GM23338 (cell line): ENCODE results near the gene TAF12. TPM values are rescaled to one million over a fixed set of nuclear protein-coding genes. Genes with fewer than 3 reads are reported as not detected.

Experiments
- CREB1 ChIP-seq: fragments of 250-450 bp; sonication (Bioruptor Pico); IDR thresholded peaks from 2 replicates; pipeline ENCODE4 v1.5.0; 2020; ENCODE audit warnings: low read depth, mild to moderate bottlenecking, moderate library complexity
- EZH2phosphoT487 ChIP-seq: fragments of 200-600 bp; sonication (generic); IDR thresholded peaks from one replicate; pipeline ENCODE4 v1.8.1; 2018; ENCODE audit warnings: antibody characterized with exemption; ENCODE audit not compliant: unreplicated experiment
- JUNB ChIP-seq: IDR thresholded peaks from one replicate; pipeline ENCODE4 v1.6.1; 2016; ENCODE audit warnings: antibody characterized with exemption; ENCODE audit not compliant: unreplicated experiment
- NANOG ChIP-seq: IDR thresholded peaks from 2 replicates; pipeline ENCODE4 v1.6.1; 2016; ENCODE audit warnings: antibody characterized with exemption, borderline replicate concordance
- STAT1 ChIP-seq: IDR thresholded peaks from one replicate; pipeline ENCODE4 v1.6.1; 2016; ENCODE audit warnings: antibody characterized with exemption; ENCODE audit not compliant: unreplicated experiment
- ZNF331 ChIP-seq: fragments of 250-450 bp; sonication (Bioruptor Pico); IDR thresholded peaks from 2 replicates; pipeline ENCODE4 v1.5.0; 2020; ENCODE audit warnings: low read depth, mild to moderate bottlenecking, moderate library complexity
- polyA plus RNA-seq: library from polyadenylated mRNA; unstranded; fragments of >200 nt; fragmentation: Nextera tagmentation; extraction: Ambion mirVana; gene quantifications from 2 replicates; pipeline ENCODE4 v1.2.1, GENCODE V29; 2016
- total RNA-seq: library from RNA; depleted of rRNA; stranded (reverse); fragments of >200 nt; shearing (Covaris generic); gene quantifications from 2 replicates; pipeline ENCODE4 v1.2.3, GENCODE V29; 2014
- TF ChIP-seq, protein P1 (sequence below): fragments of 250-450 bp; sonication (Bioruptor Pico); IDR thresholded peaks from 2 replicates; pipeline ENCODE4 v1.5.0; 2020; ENCODE audit warnings: mild to moderate bottlenecking, moderate library complexity
- TF ChIP-seq, protein P2 (sequence below): IDR thresholded peaks from one replicate; pipeline ENCODE4 v1.6.1; 2018; ENCODE audit warnings: antibody characterized with exemption; ENCODE audit not compliant: unreplicated experiment

TAF12 gene
- total and polyA plus RNA-seq, 2 experiments from 2014 or later: 15.2 to 46.8 TPM

DNA sequence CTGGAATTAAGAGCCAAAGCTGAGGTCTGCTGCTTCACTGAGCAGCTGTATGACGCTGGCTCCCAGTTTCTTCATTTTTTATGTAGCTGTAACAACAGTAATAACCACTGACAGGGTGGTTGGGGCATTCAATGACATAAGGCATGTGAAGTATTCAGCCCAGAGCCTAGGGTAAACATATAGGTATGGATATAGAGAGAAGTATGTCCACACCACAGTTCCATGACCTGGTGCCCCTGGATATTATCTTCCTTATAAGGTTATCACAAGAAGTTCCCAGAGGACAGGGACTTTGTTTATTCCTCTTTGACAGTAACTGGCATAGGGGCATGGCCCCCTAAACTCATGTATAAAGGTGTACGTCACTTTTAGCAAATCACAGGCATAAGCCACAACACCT lies 36.1 kb downstream of the TAF12 start (continued):
- TF ChIP-seq, protein P1, sequence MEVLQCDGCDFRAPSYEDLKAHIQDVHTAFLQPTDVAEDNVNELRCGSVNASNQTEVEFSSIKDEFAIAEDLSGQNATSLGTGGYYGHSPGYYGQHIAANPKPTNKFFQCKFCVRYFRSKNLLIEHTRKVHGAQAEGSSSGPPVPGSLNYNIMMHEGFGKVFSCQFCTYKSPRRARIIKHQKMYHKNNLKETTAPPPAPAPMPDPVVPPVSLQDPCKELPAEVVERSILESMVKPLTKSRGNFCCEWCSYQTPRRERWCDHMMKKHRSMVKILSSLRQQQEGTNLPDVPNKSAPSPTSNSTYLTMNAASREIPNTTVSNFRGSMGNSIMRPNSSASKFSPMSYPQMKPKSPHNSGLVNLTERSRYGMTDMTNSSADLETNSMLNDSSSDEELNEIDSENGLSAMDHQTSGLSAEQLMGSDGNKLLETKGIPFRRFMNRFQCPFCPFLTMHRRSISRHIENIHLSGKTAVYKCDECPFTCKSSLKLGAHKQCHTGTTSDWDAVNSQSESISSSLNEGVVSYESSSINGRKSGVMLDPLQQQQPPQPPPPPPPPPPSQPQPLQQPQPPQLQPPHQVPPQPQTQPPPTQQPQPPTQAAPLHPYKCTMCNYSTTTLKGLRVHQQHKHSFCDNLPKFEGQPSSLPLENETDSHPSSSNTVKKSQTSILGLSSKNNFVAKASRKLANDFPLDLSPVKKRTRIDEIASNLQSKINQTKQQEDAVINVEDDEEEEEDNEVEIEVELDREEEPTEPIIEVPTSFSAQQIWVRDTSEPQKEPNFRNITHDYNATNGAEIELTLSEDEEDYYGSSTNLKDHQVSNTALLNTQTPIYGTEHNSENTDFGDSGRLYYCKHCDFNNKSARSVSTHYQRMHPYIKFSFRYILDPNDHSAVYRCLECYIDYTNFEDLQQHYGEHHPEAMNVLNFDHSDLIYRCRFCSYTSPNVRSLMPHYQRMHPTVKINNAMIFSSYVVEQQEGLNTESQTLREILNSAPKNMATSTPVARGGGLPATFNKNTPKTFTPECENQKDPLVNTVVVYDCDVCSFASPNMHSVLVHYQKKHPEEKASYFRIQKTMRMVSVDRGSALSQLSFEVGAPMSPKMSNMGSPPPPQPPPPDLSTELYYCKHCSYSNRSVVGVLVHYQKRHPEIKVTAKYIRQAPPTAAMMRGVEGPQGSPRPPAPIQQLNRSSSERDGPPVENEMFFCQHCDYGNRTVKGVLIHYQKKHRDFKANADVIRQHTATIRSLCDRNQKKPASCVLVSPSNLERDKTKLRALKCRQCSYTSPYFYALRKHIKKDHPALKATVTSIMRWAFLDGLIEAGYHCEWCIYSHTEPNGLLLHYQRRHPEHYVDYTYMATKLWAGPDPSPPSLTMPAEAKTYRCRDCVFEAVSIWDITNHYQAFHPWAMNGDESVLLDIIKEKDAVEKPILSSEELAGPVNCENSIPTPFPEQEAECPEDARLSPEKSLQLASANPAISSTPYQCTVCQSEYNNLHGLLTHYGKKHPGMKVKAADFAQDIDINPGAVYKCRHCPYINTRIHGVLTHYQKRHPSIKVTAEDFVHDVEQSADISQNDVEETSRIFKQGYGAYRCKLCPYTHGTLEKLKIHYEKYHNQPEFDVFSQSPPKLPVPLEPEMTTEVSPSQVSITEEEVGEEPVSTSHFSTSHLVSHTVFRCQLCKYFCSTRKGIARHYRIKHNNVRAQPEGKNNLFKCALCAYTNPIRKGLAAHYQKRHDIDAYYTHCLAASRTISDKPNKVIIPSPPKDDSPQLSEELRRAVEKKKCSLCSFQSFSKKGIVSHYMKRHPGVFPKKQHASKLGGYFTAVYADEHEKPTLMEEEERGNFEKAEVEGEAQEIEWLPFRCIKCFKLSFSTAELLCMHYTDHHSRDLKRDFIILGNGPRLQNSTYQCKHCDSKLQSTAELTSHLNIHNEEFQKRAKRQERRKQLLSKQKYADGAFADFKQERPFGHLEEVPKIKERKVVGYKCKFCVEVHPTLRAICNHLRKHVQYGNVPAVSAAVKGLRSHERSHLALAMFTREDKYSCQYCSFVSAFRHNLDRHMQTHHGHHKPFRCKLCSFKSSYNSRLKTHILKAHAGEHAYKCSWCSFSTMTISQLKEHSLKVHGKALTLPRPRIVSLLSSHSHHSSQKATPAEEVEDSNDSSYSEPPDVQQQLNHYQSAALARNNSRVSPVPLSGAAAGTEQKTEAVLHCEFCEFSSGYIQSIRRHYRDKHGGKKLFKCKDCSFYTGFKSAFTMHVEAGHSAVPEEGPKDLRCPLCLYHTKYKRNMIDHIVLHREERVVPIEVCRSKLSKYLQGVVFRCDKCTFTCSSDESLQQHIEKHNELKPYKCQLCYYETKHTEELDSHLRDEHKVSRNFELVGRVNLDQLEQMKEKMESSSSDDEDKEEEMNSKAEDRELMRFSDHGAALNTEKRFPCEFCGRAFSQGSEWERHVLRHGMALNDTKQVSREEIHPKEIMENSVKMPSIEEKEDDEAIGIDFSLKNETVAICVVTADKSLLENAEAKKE (CRISPR knock-in tag): no peak
- TF ChIP-seq NANOG: no peak
- no peak for TF ChIP-seq JUNB
- TF ChIP-seq EZH2phosphoT487: no peak
- TF ChIP-seq, protein P2, sequence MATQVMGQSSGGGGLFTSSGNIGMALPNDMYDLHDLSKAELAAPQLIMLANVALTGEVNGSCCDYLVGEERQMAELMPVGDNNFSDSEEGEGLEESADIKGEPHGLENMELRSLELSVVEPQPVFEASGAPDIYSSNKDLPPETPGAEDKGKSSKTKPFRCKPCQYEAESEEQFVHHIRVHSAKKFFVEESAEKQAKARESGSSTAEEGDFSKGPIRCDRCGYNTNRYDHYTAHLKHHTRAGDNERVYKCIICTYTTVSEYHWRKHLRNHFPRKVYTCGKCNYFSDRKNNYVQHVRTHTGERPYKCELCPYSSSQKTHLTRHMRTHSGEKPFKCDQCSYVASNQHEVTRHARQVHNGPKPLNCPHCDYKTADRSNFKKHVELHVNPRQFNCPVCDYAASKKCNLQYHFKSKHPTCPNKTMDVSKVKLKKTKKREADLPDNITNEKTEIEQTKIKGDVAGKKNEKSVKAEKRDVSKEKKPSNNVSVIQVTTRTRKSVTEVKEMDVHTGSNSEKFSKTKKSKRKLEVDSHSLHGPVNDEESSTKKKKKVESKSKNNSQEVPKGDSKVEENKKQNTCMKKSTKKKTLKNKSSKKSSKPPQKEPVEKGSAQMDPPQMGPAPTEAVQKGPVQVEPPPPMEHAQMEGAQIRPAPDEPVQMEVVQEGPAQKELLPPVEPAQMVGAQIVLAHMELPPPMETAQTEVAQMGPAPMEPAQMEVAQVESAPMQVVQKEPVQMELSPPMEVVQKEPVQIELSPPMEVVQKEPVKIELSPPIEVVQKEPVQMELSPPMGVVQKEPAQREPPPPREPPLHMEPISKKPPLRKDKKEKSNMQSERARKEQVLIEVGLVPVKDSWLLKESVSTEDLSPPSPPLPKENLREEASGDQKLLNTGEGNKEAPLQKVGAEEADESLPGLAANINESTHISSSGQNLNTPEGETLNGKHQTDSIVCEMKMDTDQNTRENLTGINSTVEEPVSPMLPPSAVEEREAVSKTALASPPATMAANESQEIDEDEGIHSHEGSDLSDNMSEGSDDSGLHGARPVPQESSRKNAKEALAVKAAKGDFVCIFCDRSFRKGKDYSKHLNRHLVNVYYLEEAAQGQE: no peak
- no peak for TF ChIP-seq ZNF331 (CRISPR knock-in tag)
- TF ChIP-seq STAT1: no peak
- no peak for TF ChIP-seq CREB1 (CRISPR knock-in tag)
